GM21576 (cell line): Measurements from ENCODE around the gene SLC5A10.

Experiments used
- ATAC-seq: cut with Tn5 transposase; IDR thresholded peaks from one replicate; pipeline ENCODE4 v1.9.1; 2021; ENCODE audit warnings: mild to moderate bottlenecking, moderate library complexity; ENCODE audit not compliant: unreplicated experiment

The SLC5A10 gene

GRCh38 chr17:19000531-19001325, 48.8 kb downstream of the SLC5A10 start:
- ATAC-seq: no peak

GRCh38 chr17:19001907-19002590, 50.1 kb downstream of the SLC5A10 start:
- ATAC-seq: no peak

- ATAC-seq: no peak
Measured at GRCh38 chr17:19002805-19003542, 51.0 kb downstream of the SLC5A10 start.

GRCh38 chr17:19003543-19004420, 51.8 kb downstream of the SLC5A10 start:
- no peak for ATAC-seq

GRCh38 chr17:19004421-19005136, 52.6 kb downstream of the SLC5A10 start, which contains the start of gene FAM83G:
FAM83G (minus strand) TSS chr17:19004764; CDS start chr17:19004041, 723 bp downstream.
- peak; percentile 70 for ATAC-seq

- no peak for ATAC-seq
Measured at GRCh38 chr17:19005137-19005773, 53.3 kb downstream of the SLC5A10 start.

GRCh38 chr17:19005789-19006430, 53.9 kb downstream of the SLC5A10 start:
- ATAC-seq: no peak

- no peak for ATAC-seq
Measured at GRCh38 chr17:19006698-19007097, 54.7 kb downstream of the SLC5A10 start.

GRCh38 chr17:19009970-19010369, 58.0 kb downstream of the SLC5A10 start:
- no peak for ATAC-seq

- ATAC-seq: no peak
Measured at GRCh38 chr17:19010729-19011505, 59.0 kb downstream of the SLC5A10 start.

- ATAC-seq: no peak
Measured at GRCh38 chr17:19011581-19011980, 59.6 kb downstream of the SLC5A10 start.

- ATAC-seq: no peak
Measured at GRCh38 chr17:19012171-19013080, 60.5 kb downstream of the SLC5A10 start.

GRCh38 chr17:19013226-19013625, 61.3 kb downstream of the SLC5A10 start:
- ATAC-seq: no peak

- ATAC-seq: no peak
Measured at GRCh38 chr17:19013806-19014627, 62.1 kb downstream of the SLC5A10 start.

GRCh38 chr17:19014628-19015215, 62.8 kb downstream of the SLC5A10 start:
- no peak for ATAC-seq

- no peak for ATAC-seq
Measured at GRCh38 chr17:19015428-19015827, 63.5 kb downstream of the SLC5A10 start.
